ENCODE results near the gene VEZT.

Gene VEZT

DNA sequence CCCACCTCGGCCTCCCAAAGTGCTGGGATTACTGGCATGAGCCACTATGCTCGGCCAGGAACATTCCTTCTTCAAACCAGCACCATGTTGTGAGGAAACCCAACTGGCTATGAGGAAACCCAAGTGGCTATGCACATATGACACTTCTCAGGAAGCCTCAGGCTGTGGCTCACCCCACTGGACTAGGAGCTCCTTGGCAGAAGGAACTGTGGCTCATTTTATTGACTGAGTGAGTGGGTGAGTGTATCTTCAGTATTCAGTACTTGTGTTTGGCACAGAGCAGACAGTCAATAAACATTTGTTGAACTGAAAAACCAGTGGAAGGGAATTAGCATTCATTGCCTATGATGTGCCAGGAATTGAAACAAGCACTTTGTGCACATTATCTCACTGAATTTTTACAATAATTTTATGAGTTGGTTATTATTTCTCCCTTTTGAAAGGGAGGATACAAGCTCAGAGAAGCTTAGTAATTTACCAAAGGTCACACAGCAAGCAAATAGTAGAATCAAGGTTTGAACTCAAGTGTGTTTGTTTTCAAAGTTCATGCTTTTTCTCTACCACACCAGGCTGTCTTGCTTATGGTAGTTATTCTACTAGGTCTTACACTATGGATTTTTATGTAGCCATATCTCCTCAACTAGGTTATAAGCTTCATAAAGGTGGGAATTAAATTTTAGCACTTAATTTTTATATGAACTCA is 121.6 kb downstream of the VEZT start:
- DNase-seq (ENCODE audit: extremely low spot score), result no peak
- ChIA-PET CTCF (no interaction called here), POLR2A (no interaction called here)
- TF ChIP-seq FOXM1 (IDR thresholded peaks at IDR 0.05; ENCODE audit: borderline replicate concordance) (no peak), CTBP1 (IDR thresholded peaks at IDR 0.05; ENCODE audit: borderline replicate concordance) (no peak), SUZ12 (IDR thresholded peaks at IDR 0.05) (no peak), L3MBTL2 (conservative IDR thresholded peaks at IDR 0.05) (no peak), NFRKB (IDR thresholded peaks at IDR 0.05) (no peak)

DNA sequence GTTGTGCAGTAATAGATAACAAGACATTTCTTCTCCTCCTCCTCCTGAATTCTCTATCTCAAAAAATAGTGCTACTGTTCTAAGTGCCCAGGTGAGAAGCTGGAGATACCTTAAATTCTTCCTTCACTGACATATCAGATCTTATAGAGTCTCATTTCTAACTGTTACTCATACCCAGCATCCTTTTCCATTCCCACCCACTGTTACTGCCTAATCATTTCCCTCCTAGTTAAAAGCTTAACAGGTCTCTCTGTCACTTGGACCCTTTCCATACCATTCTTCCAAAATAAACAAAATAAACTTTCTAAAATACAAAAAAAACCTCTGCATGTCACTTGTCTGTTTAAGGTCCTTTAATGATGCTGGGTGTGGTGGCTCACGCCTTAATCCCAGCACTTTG is 124.4 kb downstream of the VEZT start:
- TF ChIP-seq BHLHE40 (IDR thresholded peaks at IDR 0.05; ENCODE audit: borderline replicate concordance) (no peak), SUZ12 (IDR thresholded peaks at IDR 0.05) (no peak), FOXA1 (IDR thresholded peaks at IDR 0.05) (no peak), LEF1 (IDR thresholded peaks at IDR 0.05; ENCODE audit: borderline replicate concordance) (no peak), NFRKB (IDR thresholded peaks at IDR 0.05) (no peak), FOXK2 (IDR thresholded peaks at IDR 0.05) (no peak), FOXM1 (IDR thresholded peaks at IDR 0.05; ENCODE audit: borderline replicate concordance) (no peak), L3MBTL2 (conservative IDR thresholded peaks at IDR 0.05) (no peak), SP1 (IDR thresholded peaks at IDR 0.05) (no peak), ELF4 (IDR thresholded peaks at IDR 0.05) (no peak), TARDBP (IDR thresholded peaks at IDR 0.05) (no peak)
- TF ChIP-seq, protein P1, sequence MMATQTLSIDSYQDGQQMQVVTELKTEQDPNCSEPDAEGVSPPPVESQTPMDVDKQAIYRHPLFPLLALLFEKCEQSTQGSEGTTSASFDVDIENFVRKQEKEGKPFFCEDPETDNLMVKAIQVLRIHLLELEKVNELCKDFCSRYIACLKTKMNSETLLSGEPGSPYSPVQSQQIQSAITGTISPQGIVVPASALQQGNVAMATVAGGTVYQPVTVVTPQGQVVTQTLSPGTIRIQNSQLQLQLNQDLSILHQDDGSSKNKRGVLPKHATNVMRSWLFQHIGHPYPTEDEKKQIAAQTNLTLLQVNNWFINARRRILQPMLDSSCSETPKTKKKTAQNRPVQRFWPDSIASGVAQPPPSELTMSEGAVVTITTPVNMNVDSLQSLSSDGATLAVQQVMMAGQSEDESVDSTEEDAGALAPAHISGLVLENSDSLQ (IDR thresholded peaks at IDR 0.05), result no peak
- ChIA-PET POLR2A (no interaction called here), CTCF (no interaction called here)
- no peak for DNase-seq (ENCODE audit: extremely low spot score)

DNA sequence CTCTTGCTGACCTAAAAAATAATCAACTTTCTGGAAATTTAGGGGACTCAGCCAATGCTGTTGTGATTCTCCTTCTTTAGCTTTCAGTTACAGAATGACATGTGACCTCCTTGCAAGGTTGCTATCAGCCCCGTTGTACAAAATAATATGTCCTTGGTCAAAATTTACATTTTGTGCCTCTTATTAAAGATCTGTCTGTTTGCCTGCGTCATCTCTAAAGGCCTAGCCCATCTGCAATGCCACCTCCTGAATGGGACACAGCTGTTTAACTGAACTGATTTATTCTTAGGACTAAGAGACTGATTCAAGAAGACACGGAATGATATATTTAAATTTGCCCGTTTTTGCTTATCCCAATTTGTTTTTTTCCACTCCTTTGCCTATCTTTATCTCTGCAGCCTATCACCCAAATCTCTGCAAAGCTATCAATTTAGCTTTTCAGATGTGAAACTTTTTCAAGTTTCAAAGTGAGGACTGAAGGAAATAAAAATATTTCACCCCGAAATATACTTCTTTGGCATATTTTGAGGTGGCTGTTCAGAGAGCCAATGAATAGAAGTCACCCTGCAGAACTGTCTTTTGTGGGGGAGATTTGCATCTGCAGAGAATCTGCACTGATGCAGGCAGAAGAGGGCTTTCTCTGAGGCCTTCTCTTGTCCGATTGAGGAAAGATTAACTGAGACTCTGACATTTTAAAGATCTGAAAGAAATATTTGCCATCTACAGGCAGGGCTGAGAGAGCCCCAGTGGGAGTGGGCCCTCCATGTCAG is 126.0 kb downstream of the VEZT start:
- CTCF ChIA-PET, result interaction anchor here (1.2 kb wide), 1 partner anchor 191 kb away, joined by 6 read pairs; no protein-coding TSS in a partner anchor
- POLR2A ChIA-PET, result no interaction called here
- no peak for DNase-seq (ENCODE audit: extremely low spot score)
- no peak for TF ChIP-seq FOXA1 (IDR thresholded peaks at IDR 0.05)
- no peak for TF ChIP-seq FOXK2 (IDR thresholded peaks at IDR 0.05)
- no peak for TF ChIP-seq ZNF384 (IDR thresholded peaks at IDR 0.05)
- no peak for TF ChIP-seq SP1 (IDR thresholded peaks at IDR 0.05)
- no peak for TF ChIP-seq CTBP1 (IDR thresholded peaks at IDR 0.05; ENCODE audit: borderline replicate concordance)
- no peak for TF ChIP-seq ARNT (IDR thresholded peaks at IDR 0.05)
- no peak for TF ChIP-seq BHLHE40 (IDR thresholded peaks at IDR 0.05; ENCODE audit: borderline replicate concordance)

DNA sequence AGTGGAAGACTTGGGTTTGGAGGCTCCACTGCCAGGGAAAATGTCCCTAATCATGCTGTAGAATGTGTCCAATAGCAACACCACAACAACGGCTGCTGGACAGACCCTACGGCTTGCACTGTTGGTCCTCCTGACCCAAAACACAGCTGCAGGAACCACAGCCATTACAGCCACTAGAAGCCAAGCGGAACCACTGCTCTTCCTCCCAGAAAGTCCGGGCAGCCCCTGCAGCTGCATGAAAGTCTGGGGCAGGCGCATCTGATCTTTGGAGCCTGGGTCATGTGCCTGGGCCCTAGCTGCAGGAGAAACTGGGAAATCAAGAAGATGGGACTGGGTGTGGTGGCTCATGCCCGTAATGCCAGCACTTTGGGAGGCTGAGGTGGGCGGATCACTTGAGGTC is 131.7 kb downstream of the VEZT start:
- ChIA-PET POLR2A (no interaction called here), CTCF (no interaction called here)
- TF ChIP-seq L3MBTL2 (conservative IDR thresholded peaks at IDR 0.05) (no peak), ELF4 (IDR thresholded peaks at IDR 0.05) (no peak), TARDBP (IDR thresholded peaks at IDR 0.05) (no peak), FOXM1 (IDR thresholded peaks at IDR 0.05; ENCODE audit: borderline replicate concordance) (no peak), CTBP1 (IDR thresholded peaks at IDR 0.05; ENCODE audit: borderline replicate concordance) (no peak), FOXA1 (IDR thresholded peaks at IDR 0.05) (no peak), HDGF (IDR thresholded peaks at IDR 0.05; ENCODE audit: borderline replicate concordance) (no peak), FOXK2 (IDR thresholded peaks at IDR 0.05) (no peak), BHLHE40 (IDR thresholded peaks at IDR 0.05; ENCODE audit: borderline replicate concordance) (no peak), NFRKB (IDR thresholded peaks at IDR 0.05) (no peak), SUZ12 (IDR thresholded peaks at IDR 0.05) (no peak), SP1 (IDR thresholded peaks at IDR 0.05) (no peak), LEF1 (IDR thresholded peaks at IDR 0.05; ENCODE audit: borderline replicate concordance) (no peak), ARNT (IDR thresholded peaks at IDR 0.05) (no peak), ZNF384 (IDR thresholded peaks at IDR 0.05) (no peak)
- TF ChIP-seq, protein P1 (IDR thresholded peaks at IDR 0.05), result no peak
- no peak for DNase-seq (ENCODE audit: extremely low spot score)

DNA sequence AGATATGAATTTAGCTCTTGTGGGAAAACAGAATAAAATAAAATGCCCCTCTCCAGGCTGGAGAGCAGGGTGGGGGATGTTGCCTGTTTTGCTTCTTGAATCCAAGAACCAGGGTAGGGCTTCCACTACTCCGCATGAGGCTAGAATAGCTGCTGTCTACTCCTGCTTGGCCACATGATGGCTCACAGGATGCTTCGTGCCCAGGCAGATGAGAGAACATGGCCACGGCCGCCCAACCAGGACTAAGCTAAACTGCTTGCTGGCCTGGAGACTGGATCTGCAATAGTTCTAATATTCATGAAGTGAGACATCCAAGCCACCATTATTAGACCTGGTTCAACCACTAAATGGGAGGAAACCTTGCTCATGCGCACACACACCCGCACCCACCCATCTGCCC is 134.1 kb downstream of the VEZT start:
- no peak for DNase-seq (ENCODE audit: extremely low spot score)
- TF ChIP-seq L3MBTL2 (conservative IDR thresholded peaks at IDR 0.05), result no peak
- ChIA-PET POLR2A (interaction anchor here (2.3 kb wide), 1 partner anchor 122 kb away, joined by 10 read pairs; the partner anchor contains the start of gene METAP2), CTCF (no interaction called here)
